ENCODE measurements around the gene SNX20.
A peak's percentile ranks its signal among the peaks of the same experiment; 100 is the strongest.

Gene SNX20

GRCh38 chr16:50681021-50681885 lies at the start of gene SNX20:
SNX20 (minus strand) TSS chr16:50681312; CDS start chr16:50677526, 3,786 bp downstream.
- DNase-seq (ENCODE audit: low read depth), result peak; percentile 55

DNA sequence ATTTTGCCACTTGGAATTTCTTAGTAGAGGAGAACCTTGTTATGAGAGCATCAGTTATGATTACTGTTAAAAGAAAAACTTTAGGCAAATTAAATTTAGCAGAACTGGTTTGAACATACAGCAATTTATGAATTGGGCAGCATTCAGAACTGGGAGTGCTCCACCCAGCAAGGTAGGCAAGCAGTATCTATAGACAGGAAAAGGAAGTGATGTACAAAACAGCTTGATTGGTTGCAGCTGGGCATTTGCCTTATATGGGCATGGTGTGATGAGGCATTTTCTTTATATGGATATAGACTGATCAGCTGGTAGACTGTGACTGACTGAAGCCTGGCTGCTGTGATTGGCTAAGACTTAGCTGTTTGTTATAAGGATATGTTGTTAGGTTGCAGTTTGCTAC lies 43.2 kb upstream of the SNX20 start:
- no peak for DNase-seq (ENCODE audit: low read depth)

DNA sequence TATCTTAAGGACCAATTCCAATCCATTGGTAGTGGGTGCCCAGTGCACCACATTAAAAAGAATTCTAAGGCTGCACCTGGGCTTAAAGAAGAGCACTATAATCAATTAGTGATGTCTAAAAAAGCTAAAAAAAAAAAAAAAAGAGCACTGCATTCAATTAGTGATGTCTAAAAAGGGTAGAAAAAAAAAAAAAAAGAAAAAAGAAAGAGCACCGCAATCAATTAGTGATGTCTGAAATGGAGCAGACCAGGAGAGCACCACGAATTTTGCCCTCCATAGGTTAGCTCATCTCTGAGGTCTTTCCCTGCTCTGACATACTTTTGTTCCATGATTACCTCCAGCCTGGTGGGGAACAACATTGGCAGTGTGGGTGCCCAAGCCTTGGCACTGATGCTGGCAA lies 41.8 kb upstream of the SNX20 start:
- DNase-seq (ENCODE audit: low read depth), result no peak

- DNase-seq (ENCODE audit: low read depth), result no peak
Measured at GRCh38 chr16:50722405-50722737, 41.3 kb upstream of the SNX20 start.

GRCh38 chr16:50721549-50722404 lies 40.7 kb upstream of the SNX20 start:
- DNase-seq (ENCODE audit: low read depth), result no peak

DNA sequence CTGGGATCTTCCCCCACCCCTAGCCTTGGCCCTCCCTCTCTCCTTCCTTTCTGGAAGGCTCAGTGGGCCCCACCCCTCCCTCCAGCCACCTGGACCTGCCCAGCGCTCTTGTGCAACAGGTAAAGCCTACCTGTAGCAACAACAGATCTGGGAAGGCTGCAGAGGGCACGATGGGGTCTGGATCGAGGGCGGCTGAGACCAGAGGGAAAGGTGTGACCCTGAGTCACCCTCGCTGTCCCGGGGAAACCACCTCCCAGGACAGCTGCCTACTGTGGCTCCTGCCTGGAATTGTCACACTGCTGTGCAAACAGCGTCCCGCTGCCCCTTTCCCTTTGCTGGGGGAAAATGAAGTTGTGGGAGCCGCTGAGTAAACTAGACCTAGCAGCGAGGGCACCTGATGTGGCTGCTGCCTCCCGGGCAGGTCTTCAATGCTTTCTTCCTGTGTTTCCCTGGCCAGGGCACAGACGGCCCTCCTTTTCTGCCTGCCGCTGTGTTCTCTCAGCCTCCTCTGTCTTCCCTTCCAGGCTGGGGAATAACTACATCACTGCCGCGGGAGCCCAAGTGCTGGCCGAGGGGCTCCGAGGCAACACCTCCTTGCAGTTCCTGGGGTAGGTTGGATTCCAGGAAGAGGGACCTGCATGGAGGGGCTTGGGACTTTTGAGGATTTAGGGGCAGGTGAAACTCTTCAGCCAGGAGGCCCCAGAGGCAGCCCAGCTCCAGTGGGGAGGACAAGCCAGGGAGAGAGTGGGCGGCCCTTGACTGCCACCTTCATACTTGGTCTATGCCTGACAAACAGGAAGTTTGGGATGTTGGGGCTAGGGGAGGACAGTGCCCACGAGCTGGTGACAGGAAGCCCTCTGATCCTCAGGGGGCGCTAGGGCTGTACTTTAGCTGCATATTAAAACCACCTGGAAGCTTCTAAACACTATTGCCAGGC lies 38.6 kb upstream of the SNX20 start:
- DNase-seq (ENCODE audit: low read depth), result no peak

DNA sequence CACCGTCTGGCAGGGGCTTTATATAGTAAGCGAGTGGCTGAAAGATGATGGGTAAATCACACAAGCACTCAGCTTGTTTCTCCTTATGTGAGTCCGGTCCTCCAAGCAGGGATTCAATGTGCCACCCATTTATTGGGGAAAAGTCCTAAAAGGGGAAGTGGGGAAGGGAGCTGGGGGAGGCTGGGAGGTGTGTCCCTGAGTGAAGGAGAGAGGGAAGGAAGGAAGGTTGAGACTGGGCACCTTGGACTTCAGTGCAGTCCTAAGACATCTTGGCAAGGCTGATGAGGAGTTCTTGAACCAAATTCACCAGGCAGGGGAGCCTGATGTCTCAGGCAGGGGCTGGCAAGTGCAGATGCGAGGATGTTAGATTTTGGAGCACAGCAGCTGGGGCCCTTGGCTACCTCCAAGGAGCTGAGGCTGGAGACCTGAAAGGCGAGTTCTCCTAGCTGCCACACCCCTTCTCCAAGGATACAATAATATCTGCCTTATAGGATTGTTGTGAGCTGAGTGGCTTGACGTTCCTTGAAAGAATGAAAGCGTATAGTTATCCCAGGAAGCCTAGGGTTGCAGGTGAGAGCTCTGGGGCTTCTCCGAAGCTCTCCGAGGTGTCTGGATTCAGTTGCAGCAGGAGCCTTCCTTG lies 37.8 kb upstream of the SNX20 start:
- no peak for DNase-seq (ENCODE audit: low read depth)

DNA sequence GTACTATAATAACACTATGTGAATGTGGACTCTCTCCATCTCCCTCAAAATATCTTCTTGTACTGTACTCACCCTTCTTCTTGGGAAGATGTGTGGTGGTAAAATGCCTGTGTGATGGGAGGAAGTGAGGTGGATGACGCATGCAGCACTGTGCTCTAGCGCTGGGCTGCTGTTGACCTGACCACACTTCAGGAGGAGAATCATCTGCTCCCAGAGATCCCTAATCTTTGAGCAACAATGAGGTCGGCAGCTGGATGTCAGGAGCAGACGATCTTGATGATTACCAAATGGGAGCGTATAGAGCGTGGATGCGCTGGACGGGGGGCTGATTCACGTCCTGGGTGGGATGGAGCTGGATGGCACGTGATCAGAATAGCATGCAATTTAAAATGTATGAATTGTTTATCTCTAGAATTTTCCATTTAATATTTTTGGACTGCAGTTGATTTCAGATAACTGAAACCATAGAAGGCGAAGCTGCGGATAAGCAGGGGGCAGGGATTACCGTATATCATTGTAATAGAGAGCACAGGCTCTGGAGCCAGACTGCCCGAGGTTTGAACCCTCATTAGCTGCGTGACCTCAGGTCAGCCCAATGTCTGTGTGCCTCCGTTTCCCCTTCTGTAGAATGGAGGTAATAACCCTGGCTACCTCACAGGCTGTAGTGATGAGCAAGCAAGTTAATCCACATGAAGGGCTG lies 37.1 kb upstream of the SNX20 start:
- DNase-seq (ENCODE audit: low read depth), result no peak

DNA sequence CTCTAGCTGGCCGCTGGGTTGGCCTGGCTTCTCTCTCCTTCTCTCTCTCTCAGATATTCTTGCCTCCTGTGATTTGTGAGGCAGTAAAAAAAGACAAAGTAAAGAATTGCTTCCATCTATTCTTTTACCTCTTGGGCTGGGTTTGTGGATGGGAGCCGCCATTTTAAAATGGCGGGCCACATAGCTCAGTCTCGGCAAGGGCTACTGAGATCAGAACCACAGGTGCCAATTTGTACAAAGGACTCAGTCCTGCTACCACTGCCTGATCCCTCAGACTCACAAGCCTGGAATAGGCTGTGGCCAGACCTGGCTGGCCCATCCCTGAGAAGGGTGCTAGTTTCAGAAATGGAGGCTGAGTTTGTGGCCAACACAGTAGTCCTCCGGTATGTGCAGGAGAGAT lies 36.4 kb upstream of the SNX20 start:
- DNase-seq (ENCODE audit: low read depth), result no peak

DNA sequence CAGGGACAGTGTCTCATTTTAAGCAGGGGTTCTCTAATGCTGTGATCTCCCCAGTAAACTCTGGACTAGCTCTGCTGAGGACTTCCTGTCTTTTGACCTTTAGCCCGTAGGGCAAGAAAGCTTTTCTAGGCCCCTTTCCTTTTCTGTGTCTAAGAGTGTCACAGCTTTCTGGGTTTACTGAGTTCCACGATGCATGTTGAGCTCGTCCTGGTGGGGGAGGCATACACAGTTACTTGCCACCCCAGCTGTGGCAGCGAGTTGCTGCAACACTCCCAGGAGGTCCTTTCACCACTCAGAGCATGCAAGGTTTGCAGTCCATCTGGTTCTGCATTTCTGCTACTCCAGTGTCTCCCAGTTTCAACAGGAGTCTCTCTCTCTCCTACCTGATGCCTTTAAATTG lies 36.0 kb upstream of the SNX20 start:
- DNase-seq (ENCODE audit: low read depth), result no peak

GRCh38 chr16:50712956-50713355 lies 31.8 kb upstream of the SNX20 start:
- DNase-seq (ENCODE audit: low read depth), result no peak

DNA sequence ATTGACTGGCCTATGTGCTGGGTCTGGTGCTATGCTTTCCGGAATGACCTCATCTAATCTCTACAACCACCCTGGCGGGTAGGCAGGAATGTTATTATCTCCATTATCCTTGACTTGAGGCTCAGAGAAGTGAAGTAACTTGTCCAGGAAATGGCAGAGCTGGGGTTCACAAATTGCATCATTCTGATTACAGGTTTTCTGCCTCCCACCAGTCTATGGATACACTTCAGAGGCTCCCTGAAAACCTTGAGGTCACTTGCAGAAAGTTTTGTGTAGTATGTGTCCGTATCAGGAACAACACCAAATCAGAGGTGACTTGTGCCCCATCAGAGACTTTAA lies 31.4 kb upstream of the SNX20 start:
- DNase-seq (ENCODE audit: low read depth), result no peak

DNA sequence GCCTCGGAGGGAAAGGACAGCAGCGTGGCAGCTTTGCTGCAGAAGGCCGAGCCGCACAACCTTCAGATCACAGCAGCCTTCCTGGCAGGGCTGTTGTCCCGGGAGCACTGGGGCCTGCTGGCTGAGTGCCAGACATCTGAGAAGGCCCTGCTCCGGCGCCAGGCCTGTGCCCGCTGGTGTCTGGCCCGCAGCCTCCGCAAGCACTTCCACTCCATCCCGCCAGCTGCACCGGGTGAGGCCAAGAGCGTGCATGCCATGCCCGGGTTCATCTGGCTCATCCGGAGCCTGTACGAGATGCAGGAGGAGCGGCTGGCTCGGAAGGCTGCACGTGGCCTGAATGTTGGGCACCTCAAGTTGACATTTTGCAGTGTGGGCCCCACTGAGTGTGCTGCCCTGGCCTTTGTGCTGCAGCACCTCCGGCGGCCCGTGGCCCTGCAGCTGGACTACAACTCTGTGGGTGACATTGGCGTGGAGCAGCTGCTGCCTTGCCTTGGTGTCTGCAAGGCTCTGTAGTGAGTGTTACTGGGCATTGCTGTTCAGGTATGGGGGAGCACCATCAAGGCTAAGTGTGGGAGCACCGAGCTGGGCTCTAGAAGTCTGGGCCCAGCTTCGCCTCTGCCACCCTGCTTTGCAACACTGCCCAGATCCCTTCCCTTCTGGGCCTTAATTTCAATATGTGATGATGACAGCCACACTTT lies 30.9 kb upstream of the SNX20 start:
- no peak for DNase-seq (ENCODE audit: low read depth)

GRCh38 chr16:50711040-50711439 lies 29.9 kb upstream of the SNX20 start:
- no peak for DNase-seq (ENCODE audit: low read depth)

DNA sequence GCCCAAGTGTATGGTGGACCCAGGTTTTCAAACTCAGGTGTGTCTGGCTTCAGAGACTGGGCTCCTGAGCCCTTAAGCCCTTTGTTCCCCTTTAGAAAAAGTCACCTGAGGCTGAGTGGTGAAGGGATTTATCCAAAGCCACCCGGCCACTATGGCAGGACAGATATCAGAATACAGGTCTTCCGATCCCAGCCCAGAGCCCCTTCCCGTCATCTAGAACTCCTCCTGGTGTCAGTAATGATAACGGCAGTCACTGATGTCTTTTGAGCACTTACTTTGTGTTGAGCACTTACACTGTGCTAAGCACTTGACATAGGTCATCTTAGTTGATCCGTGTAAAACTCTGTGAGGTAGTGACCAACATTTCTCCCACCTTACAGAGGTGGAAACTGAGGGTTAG lies 28.9 kb upstream of the SNX20 start:
- no peak for DNase-seq (ENCODE audit: low read depth)

DNA sequence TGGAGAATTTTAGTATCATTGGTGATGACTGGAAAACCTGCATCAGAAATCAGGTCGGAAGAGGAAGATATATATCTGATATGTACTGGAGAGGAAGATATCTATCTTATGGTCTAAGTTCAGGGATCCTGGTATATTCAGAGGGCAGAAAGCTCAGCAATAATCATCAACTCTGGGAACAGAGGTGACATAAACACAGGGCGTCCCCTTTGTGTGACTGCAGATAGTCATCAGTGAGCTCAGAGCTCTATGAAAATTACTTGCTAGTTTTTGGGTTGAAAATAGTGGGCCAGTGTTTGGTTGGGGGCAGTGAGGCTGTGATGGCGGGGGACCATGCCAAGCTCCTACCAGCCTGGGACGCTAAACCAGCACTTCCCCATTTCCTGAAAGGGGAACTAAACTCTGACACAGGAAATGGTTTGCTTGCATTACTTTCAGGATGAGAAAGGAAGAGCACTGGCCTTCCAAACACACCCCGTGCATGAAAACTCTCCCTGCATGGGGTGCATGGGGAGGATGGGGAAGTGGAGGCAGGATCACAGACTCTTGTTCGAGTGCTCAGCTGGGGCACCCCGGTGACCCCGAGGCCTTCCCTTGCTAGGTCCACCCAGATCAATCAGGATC lies 28.1 kb upstream of the SNX20 start:
- no peak for DNase-seq (ENCODE audit: low read depth)

GRCh38 chr16:50708373-50709060 lies 27.4 kb upstream of the SNX20 start:
- no peak for DNase-seq (ENCODE audit: low read depth)

DNA sequence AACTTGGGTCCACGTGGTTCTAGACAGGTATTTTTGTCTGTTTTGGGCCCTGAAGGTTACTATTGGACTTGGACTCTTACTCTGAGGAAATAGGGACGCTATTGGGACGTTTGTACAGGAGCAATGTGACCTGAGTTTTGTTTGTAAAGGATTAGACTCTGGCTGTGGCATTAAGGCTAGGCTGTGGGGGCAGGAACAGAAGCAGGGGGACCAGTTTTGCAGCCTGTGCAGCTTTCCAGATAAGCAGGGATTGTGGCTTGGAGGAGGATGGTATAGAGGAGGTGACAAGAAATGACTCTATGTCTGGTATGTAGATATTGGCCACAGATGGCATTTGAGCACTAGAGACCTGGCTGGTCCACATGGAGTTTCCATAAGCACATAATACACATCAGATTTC lies 25.1 kb upstream of the SNX20 start:
- no peak for DNase-seq (ENCODE audit: low read depth)

DNA sequence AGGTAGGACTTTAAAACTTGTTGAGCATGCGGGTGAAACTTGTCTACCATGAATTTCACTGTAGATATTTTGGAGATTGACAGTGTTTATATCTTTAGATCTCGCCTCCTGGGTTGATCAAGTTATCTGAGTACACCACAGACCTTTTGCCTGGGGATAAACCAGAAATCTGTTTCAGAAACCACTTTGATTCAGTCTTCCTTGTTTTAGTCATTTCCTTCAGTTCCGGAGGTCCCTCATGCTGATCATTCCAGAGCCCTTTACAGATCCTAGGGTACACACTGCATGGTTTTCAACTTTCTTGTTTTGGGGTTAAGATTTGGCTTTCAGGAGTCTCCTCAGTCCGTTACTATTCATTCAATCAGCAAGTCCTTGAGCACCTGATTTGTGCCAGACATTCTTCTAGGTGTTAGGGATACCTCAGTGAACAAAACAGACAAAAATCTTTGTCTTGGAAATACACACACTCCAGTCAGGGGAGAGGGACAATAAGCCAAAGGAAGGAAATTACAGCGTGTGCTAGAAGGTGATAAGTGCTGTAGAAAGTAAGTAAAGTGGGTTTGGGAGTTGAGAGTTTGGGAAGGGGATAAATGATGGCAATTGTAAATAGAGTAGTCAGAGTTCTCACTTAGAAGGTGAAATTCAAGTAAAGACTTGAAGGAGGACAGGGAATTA lies 24.5 kb upstream of the SNX20 start:
- DNase-seq (ENCODE audit: low read depth), result no peak

Data from activated T-cell treated with anti-CD3 and anti-CD28 coated beads for 1 hour (primary cell).